HG02798 (cell line): ENCODE data around the gene CRABP2.

Source experiments
- ATAC-seq: cut with Tn5 transposase; IDR thresholded peaks from one replicate; pipeline ENCODE4 v1.9.1; 2021; ENCODE audit warnings: mild to moderate bottlenecking; ENCODE audit not compliant: unreplicated experiment, poor library complexity

Gene CRABP2

GRCh38 chr1:156705321-156705917 is at the start of gene CRABP2:
TSS of gene CRABP2 (minus strand) at chr1:156705583. CDS start at chr1:156705446, 137 bp downstream.
- no peak for ATAC-seq

- no peak for ATAC-seq
Measured at GRCh38 chr1:156754219-156754618, 48.8 kb upstream of the CRABP2 start.

- ATAC-seq: no peak
Measured at GRCh38 chr1:156752843-156753482, 47.6 kb upstream of the CRABP2 start.

- peak; percentile 81 for ATAC-seq
Measured at GRCh38 chr1:156751757-156752481, 46.5 kb upstream of the CRABP2 start.

GRCh38 chr1:156751451-156751756 is 46.0 kb upstream of the CRABP2 start, which contains the start of gene HDGF:
TSS of gene HDGF (minus strand) at chr1:156751675. CDS start at chr1:156751429, 246 bp downstream.
- ATAC-seq: no peak

GRCh38 chr1:156750711-156751450 is 45.5 kb upstream of the CRABP2 start:
- ATAC-seq: peak; percentile 16

GRCh38 chr1:156750191-156750672 is 44.8 kb upstream of the CRABP2 start:
- ATAC-seq: no peak

GRCh38 chr1:156749419-156750118 is 44.2 kb upstream of the CRABP2 start:
- no peak for ATAC-seq

GRCh38 chr1:156748670-156749418 is 43.5 kb upstream of the CRABP2 start:
- ATAC-seq: no peak

GRCh38 chr1:156747742-156748669 is 42.6 kb upstream of the CRABP2 start:
- no peak for ATAC-seq

- peak; percentile 24 for ATAC-seq
Measured at GRCh38 chr1:156746728-156747631, 41.6 kb upstream of the CRABP2 start.

GRCh38 chr1:156746406-156746727 is 41.0 kb upstream of the CRABP2 start:
- no peak for ATAC-seq

GRCh38 chr1:156745881-156746280 is 40.5 kb upstream of the CRABP2 start:
- no peak for ATAC-seq

GRCh38 chr1:156744786-156745419 is 39.5 kb upstream of the CRABP2 start:
- ATAC-seq: no peak

- no peak for ATAC-seq
Measured at GRCh38 chr1:156744344-156744743, 39.0 kb upstream of the CRABP2 start.

GRCh38 chr1:156743367-156744302 is 38.3 kb upstream of the CRABP2 start:
- ATAC-seq: no peak
